RPMI7951 (cell line): ENCODE data around the gene CMTR1. TPM values are rescaled to one million over a fixed set of nuclear protein-coding genes. Genes with fewer than 3 reads are reported as not detected.
A peak's percentile ranks its signal among the peaks of the same experiment; 100 is the strongest.

Experiments used
- DNase-seq: peaks from one replicate; pipeline ENCODE4 v3.0.0-alpha.2; 2012; ENCODE audit warnings: low read depth
- total RNA-seq: library from RNA; depleted of rRNA; stranded (reverse); fragments of >200 nt; shearing (Covaris generic); gene quantifications from 2 replicates; pipeline ENCODE4 v1.2.3, GENCODE V29; 2014

Gene CMTR1
- total RNA-seq, 1 experiment from 2014 or later: 27.4 TPM

- no peak for DNase-seq
These were observed 79.5 kb downstream of the CMTR1 start for GRCh38 chr6:37512400-37513011.

GRCh38 chr6:37513155-37513554 lies 80.1 kb downstream of the CMTR1 start:
- DNase-seq: no peak

DNA sequence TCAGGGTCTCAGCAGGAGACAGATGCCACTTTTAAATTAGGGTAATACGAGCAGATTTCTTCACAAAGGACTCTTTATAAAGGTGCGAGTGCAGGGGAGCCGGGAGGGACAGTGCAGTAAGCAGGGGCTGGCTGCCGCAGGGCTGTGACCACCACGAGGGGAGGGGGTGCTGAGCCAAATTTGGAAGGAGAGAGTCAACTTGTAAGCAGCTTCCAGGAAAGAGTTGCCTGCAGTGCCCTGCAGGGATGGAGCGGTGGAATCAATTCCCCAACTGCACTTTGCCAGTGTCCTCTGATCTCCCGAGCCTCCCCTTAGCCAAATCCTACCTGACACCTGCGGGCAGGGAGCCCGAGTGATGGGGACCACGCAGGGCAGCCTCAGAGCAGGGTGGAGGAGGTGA lies 80.6 kb downstream of the CMTR1 start:
- no peak for DNase-seq

GRCh38 chr6:37514321-37514771 lies 81.3 kb downstream of the CMTR1 start:
- DNase-seq: peak; percentile 77

GRCh38 chr6:37514837-37515236 lies 81.8 kb downstream of the CMTR1 start:
- peak; percentile 35 for DNase-seq

GRCh38 chr6:37515712-37516075 lies 82.7 kb downstream of the CMTR1 start:
- DNase-seq: no peak

- DNase-seq: peak; percentile 76
These were observed 83.3 kb downstream of the CMTR1 start for GRCh38 chr6:37516076-37516919.

- no peak for DNase-seq
These were observed 83.9 kb downstream of the CMTR1 start for GRCh38 chr6:37516920-37517405.

DNA sequence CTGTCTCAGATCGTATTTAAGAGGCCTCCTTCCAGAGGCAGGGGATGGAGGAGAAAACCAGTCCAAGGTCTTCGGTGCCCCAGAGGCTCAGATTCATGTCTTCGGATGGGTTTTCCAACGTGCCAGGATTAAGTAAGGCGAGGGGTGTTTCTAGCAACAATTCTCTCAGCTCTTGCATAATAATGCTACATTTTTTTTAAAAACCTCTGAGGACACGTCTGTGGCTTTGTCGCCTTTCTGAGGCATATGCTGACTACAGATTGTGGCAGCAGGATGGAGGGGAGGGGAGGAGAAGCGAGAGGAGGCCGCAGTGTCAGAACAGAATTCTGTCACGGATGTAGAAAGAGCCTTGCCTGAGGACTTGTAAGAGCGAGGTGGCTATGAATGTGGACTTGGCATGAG lies 84.4 kb downstream of the CMTR1 start:
- DNase-seq: peak; percentile 74

DNA sequence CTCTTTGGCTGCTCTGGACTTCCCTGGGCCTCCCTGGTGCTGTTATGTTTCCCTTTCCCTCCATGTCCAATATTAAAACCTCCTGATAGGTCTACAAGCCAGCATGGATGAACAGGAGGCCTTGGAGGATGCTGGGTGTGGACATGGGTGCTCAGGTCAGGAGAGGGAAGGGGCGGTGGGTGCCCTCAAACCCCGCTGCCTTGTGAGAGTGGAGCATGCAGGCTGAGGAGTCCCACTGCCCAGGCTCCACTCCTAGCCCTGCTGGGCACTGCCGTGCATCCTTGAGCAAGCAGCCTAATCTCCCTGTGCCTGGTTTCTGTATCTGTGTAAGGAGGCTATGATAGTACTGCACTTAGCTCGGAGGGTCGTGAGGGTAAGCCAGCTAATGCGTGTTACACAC lies 85.1 kb downstream of the CMTR1 start:
- no peak for DNase-seq

DNA sequence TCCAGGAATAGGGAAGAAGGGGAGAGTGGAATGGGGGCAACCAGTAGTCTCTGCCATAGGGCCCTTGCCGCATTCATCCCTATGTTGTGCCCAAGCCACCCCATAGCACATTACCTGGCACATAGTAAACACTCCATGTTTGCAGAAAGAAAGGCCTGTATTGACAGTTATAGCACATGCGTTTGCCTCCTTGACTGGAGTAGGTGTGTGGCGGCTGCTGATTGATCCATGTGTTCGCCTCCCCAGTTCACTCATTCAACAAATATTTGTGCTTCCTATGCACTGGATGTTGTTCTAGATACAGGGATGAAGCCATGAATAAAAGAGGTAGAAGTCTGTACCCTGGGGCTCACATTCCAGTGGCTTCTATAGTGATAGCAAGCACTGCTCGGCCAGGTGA lies 86.4 kb downstream of the CMTR1 start:
- DNase-seq: no peak

- no peak for DNase-seq
These were observed 87.9 kb downstream of the CMTR1 start for GRCh38 chr6:37520926-37521325.

DNA sequence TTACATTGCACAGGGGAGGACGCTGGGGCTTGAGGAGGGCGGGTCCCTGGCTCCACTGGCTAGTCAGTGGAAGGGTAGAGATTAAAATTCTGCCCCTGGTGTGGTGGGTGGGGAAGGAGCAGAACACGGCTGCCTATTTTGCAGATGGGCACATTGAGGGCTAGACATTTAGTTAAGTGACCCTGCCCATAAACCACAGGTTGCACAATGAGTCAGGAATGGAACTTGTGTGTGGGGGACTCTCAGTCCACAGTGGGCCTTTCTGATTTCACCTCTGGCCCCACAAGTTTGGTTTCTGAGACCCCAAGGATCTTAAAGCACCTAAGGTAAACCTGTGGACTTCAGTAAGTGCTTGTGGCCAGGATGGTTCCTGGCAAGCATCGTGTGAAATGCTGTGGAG lies 88.7 kb downstream of the CMTR1 start:
- no peak for DNase-seq

GRCh38 chr6:37522836-37523235 lies 89.8 kb downstream of the CMTR1 start:
- DNase-seq: no peak

DNA sequence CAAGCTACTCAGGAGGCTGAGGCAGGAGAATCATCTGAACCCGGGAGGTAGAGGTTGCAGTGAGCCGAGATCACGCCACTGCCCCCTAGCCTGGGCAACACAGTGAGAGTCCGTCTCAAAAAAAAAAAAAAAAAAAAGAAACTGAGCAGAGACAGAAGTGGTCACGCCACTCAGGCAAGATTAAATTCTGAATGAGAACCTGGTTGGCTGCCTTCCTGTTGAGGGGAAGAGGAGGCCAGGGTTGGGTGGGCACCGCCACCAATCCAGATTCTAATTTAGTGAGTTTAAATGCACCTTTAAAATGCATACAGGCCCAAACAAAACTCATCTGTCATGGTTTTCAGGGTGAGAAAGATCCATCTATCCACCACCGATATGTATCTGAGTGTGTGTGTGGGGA lies 90.4 kb downstream of the CMTR1 start:
- DNase-seq: no peak

DNA sequence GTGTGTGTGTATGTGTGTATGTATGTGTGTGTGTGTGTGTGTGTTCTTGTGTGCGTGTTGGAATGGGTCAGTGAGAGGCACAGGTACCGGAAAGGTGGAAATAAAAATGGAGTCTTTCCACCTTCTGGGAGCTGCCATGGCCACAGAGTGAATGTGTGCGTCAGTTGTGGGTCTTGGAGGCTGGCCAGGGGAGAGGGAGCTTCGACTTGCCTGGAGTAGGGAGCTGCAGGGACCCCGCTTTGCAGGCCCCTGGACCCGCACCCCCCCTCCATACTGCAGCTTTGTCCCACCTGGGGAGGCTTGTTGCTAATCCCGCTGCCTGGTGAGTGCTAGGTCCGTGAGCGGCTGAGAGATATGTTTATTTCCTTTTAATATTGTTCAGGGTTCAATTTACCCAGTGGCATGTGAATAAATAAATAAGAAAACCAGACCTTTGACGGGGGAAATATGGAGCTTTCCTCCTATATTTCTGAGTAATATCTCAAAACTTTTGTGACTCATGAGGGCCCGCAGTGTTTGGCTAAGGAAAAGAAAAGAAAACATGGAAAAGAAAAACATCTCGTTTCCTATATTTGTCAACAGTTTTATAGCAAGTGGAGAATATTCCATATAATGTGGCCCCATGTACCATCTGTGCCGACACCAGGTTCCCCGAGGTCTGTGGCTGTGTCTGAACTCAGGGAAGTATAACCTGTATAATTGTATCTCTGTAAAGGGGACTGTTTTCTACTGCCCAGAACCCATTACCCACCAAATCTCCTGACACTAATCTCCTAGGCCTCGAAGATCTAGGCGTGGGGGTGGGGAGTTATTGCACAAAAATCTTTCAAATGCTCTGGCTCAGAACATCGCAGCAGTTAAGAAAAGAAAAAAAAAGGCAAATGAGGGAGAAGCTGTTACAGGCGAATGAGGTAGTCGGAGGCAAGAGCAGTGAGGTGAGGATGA lies 91.3 kb downstream of the CMTR1 start:
- DNase-seq: no peak

GRCh38 chr6:37524970-37525318 lies 91.9 kb downstream of the CMTR1 start:
- no peak for DNase-seq

DNA sequence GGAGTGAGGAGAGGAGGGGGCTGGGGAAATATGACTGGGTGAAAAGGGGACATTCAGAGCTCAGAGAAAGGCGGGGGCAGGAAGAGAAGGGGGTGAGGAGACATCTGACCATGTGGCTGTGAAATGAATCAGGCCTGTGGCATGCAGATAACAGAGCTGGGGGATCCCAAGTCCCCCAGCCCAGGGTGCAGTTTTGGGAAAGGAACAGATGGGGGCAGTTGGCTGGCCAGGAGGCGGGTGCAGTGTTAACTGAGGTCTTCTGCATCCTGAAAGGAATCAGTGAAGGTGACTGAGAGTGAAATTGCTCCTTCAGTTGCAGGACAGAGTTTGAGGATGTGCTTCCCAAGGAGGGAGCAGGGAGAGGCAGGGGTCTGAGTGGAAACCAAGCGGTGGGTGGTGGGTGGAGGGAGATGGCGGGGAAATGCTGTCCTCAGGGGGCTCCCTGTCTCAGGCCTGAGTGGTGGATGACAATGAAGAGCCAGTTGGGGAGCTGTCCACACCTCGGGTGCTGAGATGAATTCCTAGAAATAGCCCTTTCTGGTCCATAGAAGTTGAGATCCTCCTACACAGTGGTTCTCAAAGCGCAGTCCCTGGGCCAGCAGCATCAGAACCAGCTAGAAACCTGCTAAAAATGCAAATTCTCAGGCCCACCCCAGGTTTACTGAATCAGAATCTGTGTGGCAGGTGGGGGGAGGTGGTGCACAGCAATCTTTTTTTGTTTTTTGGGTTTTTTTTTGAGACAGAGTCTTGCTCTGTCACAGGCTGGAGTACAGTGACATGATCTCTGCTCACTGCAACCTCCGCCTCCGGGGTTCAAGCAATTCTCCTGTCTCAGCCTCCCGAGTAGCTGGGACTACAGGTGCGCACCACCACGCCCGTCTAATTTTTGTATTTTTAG lies 92.7 kb downstream of the CMTR1 start:
- DNase-seq: peak; percentile 41

DNA sequence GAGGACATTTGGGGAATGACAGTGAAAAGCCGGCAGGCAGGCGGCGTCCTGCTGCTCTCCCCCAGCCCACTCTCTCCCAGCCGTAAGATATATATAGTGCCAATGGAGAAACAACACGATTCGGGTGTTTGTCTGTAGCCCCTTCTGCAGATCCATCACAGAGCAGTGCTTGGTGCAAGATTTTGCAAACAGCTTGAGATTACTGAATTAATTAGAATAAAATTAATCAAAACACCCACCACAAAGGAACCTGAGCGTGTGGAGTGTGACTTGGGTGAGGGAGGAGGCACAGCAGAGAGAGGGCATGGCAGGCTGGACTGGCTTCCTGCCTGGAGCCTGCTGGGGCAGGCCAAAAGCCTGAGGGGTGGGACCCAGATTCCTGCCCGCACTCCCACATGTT lies 95.5 kb downstream of the CMTR1 start:
- DNase-seq: no peak

DNA sequence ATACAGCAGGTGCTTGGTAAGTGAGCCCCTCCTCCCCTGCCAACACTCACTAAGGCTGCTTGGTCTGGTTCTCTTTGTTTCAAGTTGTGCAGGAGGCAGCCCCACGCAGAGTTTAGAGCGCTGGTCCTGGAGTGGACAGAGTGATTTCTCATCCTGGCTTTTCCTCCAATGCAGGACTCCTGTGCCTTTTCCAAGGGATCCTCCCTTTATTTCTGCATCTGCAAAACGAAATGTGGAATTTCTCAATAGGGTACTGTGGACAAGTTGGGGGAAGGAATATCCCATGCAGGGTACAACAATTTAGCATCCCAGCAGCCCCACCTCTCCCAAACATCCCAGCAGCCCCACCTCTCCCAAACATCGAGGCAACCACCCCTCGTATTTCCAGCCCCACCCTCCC lies 97.3 kb downstream of the CMTR1 start:
- no peak for DNase-seq

DNA sequence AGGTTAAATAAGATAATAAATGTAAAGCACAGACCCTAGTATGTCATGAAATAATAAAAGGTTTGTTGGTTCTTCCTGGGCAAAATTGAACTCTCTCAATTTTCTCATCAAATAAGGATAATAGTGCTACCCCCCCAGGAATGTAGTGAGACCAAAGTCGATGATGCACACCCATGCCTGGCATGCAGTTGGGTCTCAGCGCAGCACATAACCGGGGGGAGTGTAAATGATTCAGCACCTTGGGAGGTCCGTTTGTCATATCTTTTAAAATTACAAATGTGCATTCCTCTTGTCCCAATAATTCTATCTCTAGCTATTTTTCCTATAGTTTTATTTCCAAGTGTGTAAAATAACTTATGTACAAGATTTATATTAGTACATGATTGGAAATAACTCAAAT lies 98.0 kb downstream of the CMTR1 start:
- DNase-seq: peak; percentile 51
